Activated CD4-positive, alpha-beta T cell treated with anti-CD3 and anti-CD28 coated beads, Interleukin-2, amount 10 ng/mL, durations not matched to agents 24 days and 14 days (primary cell): ENCODE data around the gene PPFIA2. TPM values are rescaled to one million over a fixed set of nuclear protein-coding genes. Genes with fewer than 3 reads are reported as not detected.
"Not testable (repeated sequence)": the region's sequence is repeated elsewhere in the genome, so short reads cannot be mapped to it uniquely, and the experiment has no call there.

Source experiments
- DNase-seq: peaks from one replicate; pipeline ENCODE4 v3.0.0; 2022
- H3K27ac Mint-ChIP-seq: one replicate; pipeline ENCODE4 v1.8.0; 2022; ENCODE audit warnings: mild to moderate bottlenecking, mixed read lengths
- H3K27me3 Mint-ChIP-seq: one replicate; pipeline ENCODE4 v1.8.0; 2022; ENCODE audit warnings: mixed read lengths
- H3K36me3 Mint-ChIP-seq: one replicate; pipeline ENCODE4 v1.8.0; 2022; ENCODE audit warnings: low read depth, mild to moderate bottlenecking, mixed read lengths
- H3K4me1 Mint-ChIP-seq: one replicate; pipeline ENCODE4 v1.8.0; 2021; ENCODE audit warnings: mixed read lengths
- H3K4me3 Mint-ChIP-seq: one replicate; pipeline ENCODE4 v1.8.0; 2022; ENCODE audit warnings: mild to moderate bottlenecking, moderate library complexity, mixed read lengths
- H3K9me3 Mint-ChIP-seq: one replicate; pipeline ENCODE4 v1.8.0; 2021; ENCODE audit warnings: mixed read lengths
- intact Hi-C: fragments of 100-400 bp; cut with micrococcal nuclease; formaldehyde crosslinking; loops from one replicate; pipeline ENCODE4 v1.15.1; 2023
- total RNA-seq: library from RNA; stranded (reverse); gene quantifications from 2 replicates; pipeline ENCODE4 v1.2.3, GENCODE V29; 2022

The PPFIA2 gene
- total RNA-seq, 1 donor from 2014 or later, result not detected

GRCh38 chr12:81212996-81213696 lies 546.0 kb downstream of the PPFIA2 start:
- no peaks in the 10 kb centered on the region for H3K27me3 Mint-ChIP-seq
- H3K9me3 Mint-ChIP-seq, result no peaks in the 10 kb centered on the region
- intact Hi-C loops, result no loop called here
- no peak for DNase-seq
- H3K4me1 Mint-ChIP-seq, result no peaks in the 10 kb centered on the region
- no peak overlapping the region for H3K27ac Mint-ChIP-seq
- H3K4me3 Mint-ChIP-seq, result no peak overlapping the region
- H3K36me3 Mint-ChIP-seq, result no peaks in the 10 kb centered on the region

- intact Hi-C loops, result no loop called here
- H3K4me1 Mint-ChIP-seq, result no peaks in the 10 kb centered on the region
- no peaks in the 10 kb centered on the region for H3K9me3 Mint-ChIP-seq
- DNase-seq, result no peak
- no peaks in the 10 kb centered on the region for H3K27me3 Mint-ChIP-seq
- H3K36me3 Mint-ChIP-seq, result no peaks in the 10 kb centered on the region
- H3K27ac Mint-ChIP-seq, result no peak overlapping the region
- no peak overlapping the region for H3K4me3 Mint-ChIP-seq
Measured at GRCh38 chr12:81211306-81211705, 547.8 kb downstream of the PPFIA2 start.

- DNase-seq, H3K27ac Mint-ChIP-seq, H3K9me3 Mint-ChIP-seq, intact Hi-C loops, H3K4me1 Mint-ChIP-seq, H3K36me3 Mint-ChIP-seq, H3K27me3 Mint-ChIP-seq, H3K4me3 Mint-ChIP-seq: not testable (repeated sequence)
Measured at GRCh38 chr12:81209772-81210225, 549.4 kb downstream of the PPFIA2 start.

- no peak for DNase-seq
- Mint-ChIP-seq H3K36me3 (no peaks in the 10 kb centered on the region), H3K4me3 (no peak overlapping the region), H3K4me1 (no peaks in the 10 kb centered on the region), H3K9me3 (no peaks in the 10 kb centered on the region), H3K27ac (no peak overlapping the region), H3K27me3 (no peaks in the 10 kb centered on the region)
- intact Hi-C loops, result no loop called here
Measured at GRCh38 chr12:81209012-81209411, 550.1 kb downstream of the PPFIA2 start.

- Mint-ChIP-seq H3K27ac (no peak overlapping the region), H3K4me3 (no peak overlapping the region), H3K36me3 (no peaks in the 10 kb centered on the region), H3K9me3 (no peaks in the 10 kb centered on the region), H3K4me1 (no peaks in the 10 kb centered on the region), H3K27me3 (no peaks in the 10 kb centered on the region)
- intact Hi-C loops, result no loop called here
- no peak for DNase-seq
Measured at GRCh38 chr12:81208187-81208911, 550.8 kb downstream of the PPFIA2 start.
